OCI-LY3 (cell line): ENCODE measurements around the gene APBB2.

ENCODE experiments used
- CTCF ChIP-seq: fragments of 200-600, 300-600 bp; sonication (generic); IDR thresholded peaks from 2 replicates; pipeline ENCODE4 v1.5.1; 2014; ENCODE audit warnings: antibody characterized with exemption, low read length, low read depth
- EZH2phosphoT487 ChIP-seq: fragments of 200-600 bp; shearing (Covaris generic); IDR thresholded peaks from 2 replicates; pipeline ENCODE4 v1.6.1; 2018; ENCODE audit warnings: antibody characterized with exemption, mixed run types, low read depth

GRCh38 chr4:41217020-41217333, 2.6 kb upstream of the APBB2 start:
- no peak for TF ChIP-seq CTCF
- TF ChIP-seq EZH2phosphoT487: no peak
